GM23248 (cell line): ENCODE data around the gene ADM2. TPM values are rescaled to one million over a fixed set of nuclear protein-coding genes. Genes with fewer than 3 reads are reported as not detected.
A peak's percentile ranks its signal among the peaks of the same experiment; 100 is the strongest.

Experiments used
- DNase-seq: peaks from one replicate; pipeline ENCODE4 v3.0.0-alpha.2; 2015
- H2AFZ ChIP-seq: fragments of 200-600 bp; sonication (generic); 2 replicates; pipeline ENCODE4 v1.6.1; 2016; ENCODE audit warnings: antibody characterized with exemption
- H3F3A ChIP-seq: fragments of 200-600 bp; sonication (generic); 2 replicates; pipeline ENCODE4 v1.6.1; 2016; ENCODE audit warnings: mild to moderate bottlenecking, antibody characterized with exemption, mixed run types; ENCODE audit not compliant: insufficient read depth
- H3K27ac ChIP-seq: fragments of 200-600 bp; sonication (generic); 2 replicates; pipeline ENCODE4 v1.5.1; 2016; ENCODE audit warnings: mild to moderate bottlenecking
- H3K27me3 ChIP-seq: fragments of 200-600 bp; sonication (generic); replicated peaks from 2 replicates; pipeline ENCODE4 v1.6.1; 2016; ENCODE audit warnings: mild to moderate bottlenecking; ENCODE audit not compliant: insufficient read depth
- H3K36me3 ChIP-seq: fragments of 200-600 bp; sonication (generic); 2 replicates; pipeline ENCODE4 v1.6.1; 2016; ENCODE audit warnings: low read depth, mild to moderate bottlenecking
- H3K4me1 ChIP-seq: fragments of 200-600 bp; sonication (generic); 2 replicates; pipeline ENCODE4 v1.6.1; 2016; ENCODE audit warnings: mild to moderate bottlenecking; ENCODE audit not compliant: insufficient read depth
- H3K4me2 ChIP-seq: fragments of 200-600 bp; sonication (generic); one replicate; pipeline ENCODE4 v1.6.1; 2016; ENCODE audit warnings: mild to moderate bottlenecking; ENCODE audit not compliant: unreplicated experiment
- H3K4me3 ChIP-seq: fragments of 200-600 bp; sonication (generic); 2 replicates; pipeline ENCODE4 v1.5.1; 2016; ENCODE audit warnings: mild to moderate bottlenecking
- H3K79me2 ChIP-seq: fragments of 200-600 bp; sonication (generic); 2 replicates; pipeline ENCODE4 v1.6.1; 2016; ENCODE audit warnings: mild to moderate bottlenecking; ENCODE audit not compliant: insufficient read depth
- H3K9ac ChIP-seq: fragments of 200-600 bp; sonication (generic); 2 replicates; pipeline ENCODE4 v1.6.1; 2016; ENCODE audit warnings: mild to moderate bottlenecking
- H3K9me2 ChIP-seq: fragments of 200-600 bp; sonication (generic); 2 replicates; pipeline ENCODE4 v1.6.1; 2016; ENCODE audit warnings: mixed run types, mild to moderate bottlenecking, moderate library complexity; ENCODE audit not compliant: insufficient read depth
- H3K9me3 ChIP-seq: fragments of 200-600 bp; sonication (generic); one replicate; pipeline ENCODE4 v1.6.1; 2017; ENCODE audit warnings: low read depth
- H4K20me1 ChIP-seq: fragments of 200-600 bp; sonication (generic); 2 replicates; pipeline ENCODE4 v1.6.0; 2016; ENCODE audit not compliant: insufficient read depth
- EZH2 ChIP-seq: fragments of 200-600 bp; sonication (generic); IDR thresholded peaks from 2 replicates; pipeline ENCODE4 v1.6.1; 2018; ENCODE audit warnings: antibody characterized with exemption, mild to moderate bottlenecking; ENCODE audit not compliant: insufficient read depth, poor library complexity, severe bottlenecking
- EZH2phosphoT487 ChIP-seq: fragments of 200-600 bp; sonication (generic); IDR thresholded peaks from 2 replicates; pipeline ENCODE4 v1.6.1; 2018; ENCODE audit warnings: antibody characterized with exemption, moderate library complexity, mild to moderate bottlenecking, low read depth; ENCODE audit not compliant: insufficient read depth
- WGBS, 2 experiments: methylation state at CpG; one replicate each; pipeline ENCODE4 v1.1.6; 2015 to 2017; ENCODE audit warnings: low lambda C conversion rate in 2 of 2, low coverage in 1 of 2; ENCODE audit errors: missing lambda C conversion rate in 2 of 2; 5-methylcytosine and 5-hydroxymethylcytosine counted together
- in situ Hi-C: fragments of 300-500 bp; cut with MboI; formaldehyde crosslinking; loops from 2 replicates; pipeline ENCODE4 v1.15.0; 2020
- polyA plus RNA-seq: library from polyadenylated mRNA; unstranded; fragments of >200 nt; fragmentation: Nextera tagmentation; extraction: Ambion mirVana; gene quantifications from 2 replicates; pipeline ENCODE4 v1.2.1, GENCODE V29; 2016
- total RNA-seq: library from RNA; depleted of rRNA; stranded (reverse); fragments of >200 nt; shearing (Covaris generic); gene quantifications from 2 replicates; pipeline ENCODE4 v1.2.3, GENCODE V29; 2014

Gene ADM2
- total and polyA plus RNA-seq, 2 experiments from 2014 or later: 11.6 to 15.2 TPM

DNA sequence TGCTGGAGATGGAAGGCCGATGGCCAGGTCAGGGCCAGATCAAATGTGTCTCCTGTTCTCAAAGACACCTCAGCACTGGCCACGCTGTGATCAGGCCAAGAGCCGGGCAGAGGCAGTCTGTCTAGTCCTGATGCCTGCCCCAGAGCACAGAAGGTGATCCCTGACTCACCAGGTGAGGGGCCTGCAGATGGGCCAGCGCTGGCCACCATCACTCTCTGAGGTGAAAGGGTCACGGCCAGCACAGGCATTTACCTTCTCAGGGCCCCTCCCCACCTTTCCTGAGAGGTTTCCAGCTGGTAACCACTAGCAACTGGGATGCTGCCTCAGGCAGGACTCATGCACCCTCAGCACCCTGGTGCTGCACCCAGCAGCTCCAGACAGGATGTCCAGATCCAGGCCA lies 9.4 kb upstream of the ADM2 start:
- in situ Hi-C loops: no loop called here
- H3K9ac ChIP-seq: no peak overlapping the region; the same call in 1 of the 2 replicates
- H4K20me1 ChIP-seq: no peaks in the 10 kb centered on the region; the same call in 1 of the 2 replicates
- no peaks in the 10 kb centered on the region for H3K9me2 ChIP-seq
- no peak for DNase-seq
- no peaks in the 10 kb centered on the region for H3K27me3 ChIP-seq
- 65% methylated on average over 5 of the region's 5 CpGs for WGBS, 2 experiments
- H3K4me1 ChIP-seq: peaks cover 27% of the 10 kb centered on the region
- peaks cover 70% of the 10 kb centered on the region for H3K79me2 ChIP-seq
- no peak overlapping the region for H3K4me3 ChIP-seq
- H2AFZ ChIP-seq: no peak overlapping the region
- H3K4me2 ChIP-seq: no peak overlapping the region
- H3K9me3 ChIP-seq: no peaks in the 10 kb centered on the region
- H3F3A ChIP-seq: no peaks in the 10 kb centered on the region
- TF ChIP-seq EZH2 (no peak), EZH2phosphoT487 (no peak)
- H3K36me3 ChIP-seq: no peaks in the 10 kb centered on the region
- H3K27ac ChIP-seq: no peak overlapping the region

- TF ChIP-seq EZH2phosphoT487 (no peak), EZH2 (no peak)
- in situ Hi-C loops: no loop called here
- Histone ChIP-seq H3K9me2 (no peaks in the 10 kb centered on the region), H3K36me3 (no peaks in the 10 kb centered on the region), H4K20me1 (no peaks in the 10 kb centered on the region; the same call in 1 of the 2 replicates), H3K27me3 (no peaks in the 10 kb centered on the region), H2AFZ (no peak overlapping the region), H3K4me3 (peak overlapping the region; percentile 80), H3K9ac (peak overlapping the region; percentile 83), H3K27ac (peak overlapping the region; percentile 74; the same call in 1 of the 2 replicates), H3F3A (no peaks in the 10 kb centered on the region), H3K4me2 (peak overlapping the region; percentile 88), H3K9me3 (no peaks in the 10 kb centered on the region), H3K4me1 (peaks cover 27% of the 10 kb centered on the region), H3K79me2 (peaks cover 66% of the 10 kb centered on the region)
- peak; percentile 34 for DNase-seq
- 83 to 86% methylated on average over 6 of the region's 6 CpGs for WGBS, 2 experiments
Observed at GRCh38 chr22:50473088-50473487, 8.3 kb upstream of the ADM2 start.

GRCh38 chr22:50473855-50474671 lies 7.3 kb upstream of the ADM2 start:
- H3K9me3 ChIP-seq: no peaks in the 10 kb centered on the region
- H3K4me2 ChIP-seq: peak overlapping the region; percentile 88
- peak overlapping the region; percentile 74 for H3K27ac ChIP-seq
- H3F3A ChIP-seq: no peaks in the 10 kb centered on the region
- no peaks in the 10 kb centered on the region; the same call in 1 of the 2 replicates for H4K20me1 ChIP-seq
- no peaks in the 10 kb centered on the region for H3K27me3 ChIP-seq
- no peaks in the 10 kb centered on the region for H3K36me3 ChIP-seq
- WGBS, 2 experiments: 2% methylated on average over 32 to 58 of the region's 62 CpGs
- DNase-seq: peak; percentile 90
- no peak overlapping the region for H2AFZ ChIP-seq
- peak overlapping the region; percentile 83 for H3K9ac ChIP-seq
- peak overlapping the region; percentile 80 for H3K4me3 ChIP-seq
- no peak for TF ChIP-seq EZH2phosphoT487
- no peak for TF ChIP-seq EZH2
- in situ Hi-C loops: no loop called here
- H3K79me2 ChIP-seq: peaks cover 56% of the 10 kb centered on the region
- no peaks in the 10 kb centered on the region for H3K9me2 ChIP-seq
- H3K4me1 ChIP-seq: peaks cover 27% of the 10 kb centered on the region

GRCh38 chr22:50474710-50475651 lies 6.4 kb upstream of the ADM2 start, which contains the start of gene SBF1:
Gene SBF1 (minus strand): TSS chr22:50475035. CDS start chr22:50474840, 195 bp downstream.
- Histone ChIP-seq H3F3A (no peaks in the 10 kb centered on the region), H4K20me1 (no peaks in the 10 kb centered on the region; the same call in 1 of the 2 replicates), H2AFZ (peak within 1 kb of the TSS; percentile 75), H3K4me1 (peaks cover 22% of the 10 kb centered on the region), H3K4me3 (peak within 1 kb of the TSS; percentile 80), H3K36me3 (no peaks in the 10 kb centered on the region), H3K9me3 (no peaks in the 10 kb centered on the region), H3K27ac (peak within 1 kb of the TSS; percentile 74), H3K4me2 (peak within 1 kb of the TSS; percentile 88), H3K27me3 (no peaks in the 10 kb centered on the region), H3K9me2 (no peaks in the 10 kb centered on the region), H3K79me2 (peaks cover 47% of the 10 kb centered on the region), H3K9ac (peak within 1 kb of the TSS; percentile 83)
- TF ChIP-seq EZH2 (no peak), EZH2phosphoT487 (no peak)
- 1 to 2% methylated on average over 20 to 67 of the region's 97 CpGs for WGBS, 2 experiments
- in situ Hi-C loops: no loop called here
- DNase-seq: peak; percentile 98
